ENCODE data around the gene HSPG2.

The HSPG2 gene

GRCh38 chr1:21816602-21817302, 120.4 kb downstream of the HSPG2 start:
- Histone ChIP-seq H3K27ac (no peak overlapping the region), H3K36me3 (ENCODE audit: insufficient read depth, low read length) (no peaks in the 10 kb centered on the region), H3K4me3 (no peak overlapping the region), H3K9me3 (ENCODE audit: low read depth, low read length) (no peaks in the 10 kb centered on the region), H3K9ac (ENCODE audit: insufficient read length) (no peak overlapping the region)
- TF ChIP-seq EZH2 (IDR thresholded peaks at IDR 0.05) (no peak), FOXP2 (optimal IDR thresholded peaks at IDR 0.05; ENCODE audit: control extremely low read depth, extremely low read length, insufficient read depth) (no peak), POLR2AphosphoS5 (IDR thresholded peaks at IDR 0.05; ENCODE audit: borderline replicate concordance, low read depth, low read length) (no peak)
- no peak for DNase-seq (ENCODE audit: low read depth, low spot score)

GRCh38 chr1:21815724-21816321, 121.3 kb downstream of the HSPG2 start:
- H3K4me3 ChIP-seq, result no peak overlapping the region
- no peak overlapping the region for H3K27ac ChIP-seq
- TF ChIP-seq EZH2 (IDR thresholded peaks at IDR 0.05), result no peak
- TF ChIP-seq FOXP2 (optimal IDR thresholded peaks at IDR 0.05; ENCODE audit: control extremely low read depth, extremely low read length, insufficient read depth), result no peak
- no peak for TF ChIP-seq POLR2AphosphoS5 (IDR thresholded peaks at IDR 0.05; ENCODE audit: borderline replicate concordance, low read depth, low read length)
- no peaks in the 10 kb centered on the region for H3K36me3 ChIP-seq (ENCODE audit: insufficient read depth, low read length)
- no peaks in the 10 kb centered on the region for H3K9me3 ChIP-seq (ENCODE audit: low read depth, low read length)
- no peak for DNase-seq (ENCODE audit: low read depth, low spot score)
- no peak overlapping the region for H3K9ac ChIP-seq (ENCODE audit: insufficient read length)

- TF ChIP-seq POLR2AphosphoS5 (IDR thresholded peaks at IDR 0.05; ENCODE audit: borderline replicate concordance, low read depth, low read length) (no peak), FOXP2 (optimal IDR thresholded peaks at IDR 0.05; ENCODE audit: control extremely low read depth, extremely low read length, insufficient read depth) (no peak), EZH2 (IDR thresholded peaks at IDR 0.05) (no peak)
- no peak overlapping the region for H3K9ac ChIP-seq (ENCODE audit: insufficient read length)
- H3K9me3 ChIP-seq (ENCODE audit: low read depth, low read length), result no peaks in the 10 kb centered on the region
- H3K4me3 ChIP-seq, result no peak overlapping the region
- H3K36me3 ChIP-seq (ENCODE audit: insufficient read depth, low read length), result no peaks in the 10 kb centered on the region
- no peak overlapping the region for H3K27ac ChIP-seq
- no peak for DNase-seq (ENCODE audit: low read depth, low spot score)
Measured at GRCh38 chr1:21814981-21815582, 122.0 kb downstream of the HSPG2 start.

- Histone ChIP-seq H3K9ac (ENCODE audit: insufficient read length) (no peak overlapping the region), H3K27ac (no peak overlapping the region), H3K4me3 (no peak overlapping the region), H3K9me3 (ENCODE audit: low read depth, low read length) (no peaks in the 10 kb centered on the region), H3K36me3 (ENCODE audit: insufficient read depth, low read length) (no peaks in the 10 kb centered on the region)
- TF ChIP-seq POLR2AphosphoS5 (IDR thresholded peaks at IDR 0.05; ENCODE audit: borderline replicate concordance, low read depth, low read length), result no peak
- TF ChIP-seq FOXP2 (optimal IDR thresholded peaks at IDR 0.05; ENCODE audit: control extremely low read depth, extremely low read length, insufficient read depth), result no peak
- TF ChIP-seq EZH2 (IDR thresholded peaks at IDR 0.05), result no peak
- no peak for DNase-seq (ENCODE audit: low read depth, low spot score)
Measured at GRCh38 chr1:21814241-21814918, 122.7 kb downstream of the HSPG2 start.

GRCh38 chr1:21813542-21813941, 123.6 kb downstream of the HSPG2 start:
- no peak overlapping the region for H3K9ac ChIP-seq (ENCODE audit: insufficient read length)
- TF ChIP-seq POLR2AphosphoS5 (IDR thresholded peaks at IDR 0.05; ENCODE audit: borderline replicate concordance, low read depth, low read length) (no peak), EZH2 (IDR thresholded peaks at IDR 0.05) (no peak), FOXP2 (optimal IDR thresholded peaks at IDR 0.05; ENCODE audit: control extremely low read depth, extremely low read length, insufficient read depth) (no peak)
- H3K27ac ChIP-seq, result no peak overlapping the region
- H3K9me3 ChIP-seq (ENCODE audit: low read depth, low read length), result no peaks in the 10 kb centered on the region
- no peak overlapping the region for H3K4me3 ChIP-seq
- DNase-seq (ENCODE audit: low read depth, low spot score), result no peak
- H3K36me3 ChIP-seq (ENCODE audit: insufficient read depth, low read length), result no peaks in the 10 kb centered on the region

GRCh38 chr1:21811875-21812305, 125.2 kb downstream of the HSPG2 start, which contains the start of gene LDLRAD2:
LDLRAD2 (plus strand) TSS chr1:21812265; CDS start chr1:21812452, 187 bp downstream.
- TF ChIP-seq POLR2AphosphoS5 (IDR thresholded peaks at IDR 0.05; ENCODE audit: borderline replicate concordance, low read depth, low read length), result no peak
- TF ChIP-seq FOXP2 (optimal IDR thresholded peaks at IDR 0.05; ENCODE audit: control extremely low read depth, extremely low read length, insufficient read depth), result no peak
- no peak for TF ChIP-seq EZH2 (IDR thresholded peaks at IDR 0.05)
- DNase-seq (ENCODE audit: low read depth, low spot score), result no peak
- Histone ChIP-seq H3K9me3 (ENCODE audit: low read depth, low read length) (no peaks in the 10 kb centered on the region), H3K4me3 (no peak within 1 kb of the TSS), H3K9ac (ENCODE audit: insufficient read length) (no peak within 1 kb of the TSS), H3K27ac (no peak within 1 kb of the TSS), H3K36me3 (ENCODE audit: insufficient read depth, low read length) (no peaks in the 10 kb centered on the region)

- H3K36me3 ChIP-seq (ENCODE audit: insufficient read depth, low read length), result no peaks in the 10 kb centered on the region
- DNase-seq (ENCODE audit: low read depth, low spot score), result no peak
- no peaks in the 10 kb centered on the region for H3K9me3 ChIP-seq (ENCODE audit: low read depth, low read length)
- TF ChIP-seq FOXP2 (optimal IDR thresholded peaks at IDR 0.05; ENCODE audit: control extremely low read depth, extremely low read length, insufficient read depth), result no peak
- no peak for TF ChIP-seq POLR2AphosphoS5 (IDR thresholded peaks at IDR 0.05; ENCODE audit: borderline replicate concordance, low read depth, low read length)
- TF ChIP-seq EZH2 (IDR thresholded peaks at IDR 0.05), result no peak
- H3K9ac ChIP-seq (ENCODE audit: insufficient read length), result no peak overlapping the region
- H3K27ac ChIP-seq, result no peak overlapping the region
- H3K4me3 ChIP-seq, result no peak overlapping the region
Measured at GRCh38 chr1:21804536-21804935, 132.6 kb downstream of the HSPG2 start.

GRCh38 chr1:21801100-21801499, 136.0 kb downstream of the HSPG2 start:
- no peak overlapping the region for H3K27ac ChIP-seq
- H3K4me3 ChIP-seq, result no peak overlapping the region
- no peaks in the 10 kb centered on the region for H3K9me3 ChIP-seq (ENCODE audit: low read depth, low read length)
- no peak for TF ChIP-seq FOXP2 (optimal IDR thresholded peaks at IDR 0.05; ENCODE audit: control extremely low read depth, extremely low read length, insufficient read depth)
- TF ChIP-seq EZH2 (IDR thresholded peaks at IDR 0.05), result no peak
- TF ChIP-seq POLR2AphosphoS5 (IDR thresholded peaks at IDR 0.05; ENCODE audit: borderline replicate concordance, low read depth, low read length), result no peak
- H3K9ac ChIP-seq (ENCODE audit: insufficient read length), result no peak overlapping the region
- no peaks in the 10 kb centered on the region for H3K36me3 ChIP-seq (ENCODE audit: insufficient read depth, low read length)
- DNase-seq (ENCODE audit: low read depth, low spot score), result no peak
